A204.1 (cell line): Measurements from ENCODE around the gene SPTBN2.

Experiments
- FAIRE-seq: peaks from 2 replicates; lab custom pipeline; 2012; peaks lifted over from hg19 to GRCh38; lab: Jason Lieb, UNC

Gene SPTBN2

GRCh38 chr11:66701432-66702240 lies 27.4 kb downstream of the SPTBN2 start:
- no peak for FAIRE-seq

GRCh38 chr11:66700742-66701141 lies 28.3 kb downstream of the SPTBN2 start:
- FAIRE-seq, result no peak

DNA sequence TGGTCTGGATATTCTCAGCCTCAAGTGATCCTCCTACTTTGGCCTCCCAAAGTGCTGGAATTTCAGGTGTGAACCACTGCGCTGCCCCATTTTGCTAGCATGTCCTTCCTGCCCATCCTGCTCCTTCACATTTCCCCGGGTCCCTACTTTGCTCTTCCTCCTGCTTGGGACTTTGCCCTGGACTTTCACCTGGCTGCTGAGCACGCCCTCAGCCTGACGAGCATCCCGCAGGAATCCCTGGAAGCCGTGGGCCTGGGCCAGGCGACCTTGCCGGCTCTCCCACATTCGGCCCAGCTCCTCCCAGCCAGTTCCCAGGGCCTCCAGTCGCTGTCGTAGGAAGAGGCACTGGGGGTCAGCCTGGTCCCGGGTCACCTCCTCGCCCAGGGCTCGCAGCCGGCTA lies 28.7 kb downstream of the SPTBN2 start:
- no peak for FAIRE-seq

GRCh38 chr11:66698491-66698890 lies 30.5 kb downstream of the SPTBN2 start:
- FAIRE-seq, result no peak

- FAIRE-seq, result no peak
Observed at GRCh38 chr11:66697988-66698387, 31.0 kb downstream of the SPTBN2 start.

DNA sequence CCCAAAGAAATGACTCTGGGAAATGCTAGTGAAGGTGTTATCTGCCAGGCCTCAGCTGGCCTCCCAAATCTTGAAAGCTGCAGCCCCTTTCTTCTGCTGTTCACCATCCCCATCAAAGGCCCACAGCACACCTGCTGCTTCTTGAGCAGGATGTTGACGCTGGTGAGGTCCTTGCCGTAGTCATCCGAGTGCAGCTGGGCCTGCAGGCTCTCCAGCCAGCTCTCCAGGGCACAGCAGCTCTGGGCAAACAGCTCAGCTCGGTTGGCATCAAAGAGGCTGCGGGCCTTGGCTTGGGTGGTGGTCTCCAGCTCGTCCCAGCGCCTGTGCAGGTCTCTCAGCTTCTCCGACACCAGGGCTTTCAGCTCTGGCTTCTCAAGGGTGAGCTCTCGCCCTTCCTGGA lies 32.9 kb downstream of the SPTBN2 start:
- FAIRE-seq, result no peak

GRCh38 chr11:66694732-66695207 lies 34.2 kb downstream of the SPTBN2 start:
- FAIRE-seq, result peak; percentile 97

- no peak for FAIRE-seq
Observed at GRCh38 chr11:66694056-66694410, 35.0 kb downstream of the SPTBN2 start.

DNA sequence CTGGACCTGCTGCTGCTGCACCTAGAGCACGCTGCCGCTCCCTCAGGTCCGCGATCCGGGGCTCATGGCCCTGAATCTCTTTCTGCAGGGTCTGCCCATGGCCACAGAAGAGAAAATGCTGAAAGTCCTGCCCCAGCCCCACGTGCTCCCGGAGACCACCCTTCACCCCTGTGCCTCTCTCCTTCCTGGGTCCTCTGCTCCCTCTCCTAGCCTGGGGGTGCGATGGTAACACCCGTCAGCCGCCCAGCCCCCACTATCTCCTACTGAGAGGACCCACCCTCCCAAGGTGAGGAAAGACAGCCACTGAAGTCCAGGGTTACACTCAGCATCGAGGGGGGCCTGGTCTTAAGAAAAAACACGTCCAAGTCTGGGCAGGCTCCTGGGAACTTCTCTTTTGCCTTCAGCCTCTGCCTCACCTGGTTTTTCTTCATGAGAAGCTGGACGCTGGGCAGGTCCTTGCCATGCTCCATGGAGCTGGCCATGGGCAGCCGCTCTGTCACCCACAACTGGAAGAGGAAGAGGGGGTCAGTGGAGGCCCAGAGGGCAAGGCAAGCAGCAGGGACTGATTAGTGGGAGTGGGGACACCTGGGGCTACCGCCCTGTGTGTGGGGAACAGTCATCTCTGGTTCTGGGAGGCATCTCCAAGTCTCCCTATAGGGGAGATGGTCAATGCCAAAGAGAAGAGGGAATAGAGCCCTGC lies 35.5 kb downstream of the SPTBN2 start:
- no peak for FAIRE-seq

DNA sequence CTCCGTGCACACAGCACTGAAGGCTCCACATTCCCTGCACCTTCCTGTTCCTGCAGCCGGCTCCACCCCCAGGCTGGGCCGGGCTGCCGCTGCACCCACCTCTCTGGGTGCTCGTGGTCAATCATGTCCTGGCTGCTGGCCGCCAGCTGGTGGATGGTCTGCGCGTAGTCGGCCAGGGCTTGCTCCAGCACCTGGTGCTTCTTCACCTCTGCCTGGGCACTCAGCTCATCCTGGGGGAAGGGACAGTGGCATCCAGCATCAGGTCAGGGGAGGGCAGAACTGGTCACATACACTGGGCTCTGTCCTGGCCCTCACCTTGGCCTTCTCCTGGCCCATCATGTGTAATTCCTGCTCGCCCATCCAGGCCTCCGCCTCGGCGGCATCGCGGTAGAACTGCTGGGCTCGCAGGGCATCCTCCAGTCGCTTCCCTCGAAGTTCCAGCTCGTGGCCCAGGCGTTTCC lies 36.1 kb downstream of the SPTBN2 start:
- FAIRE-seq, result no peak

DNA sequence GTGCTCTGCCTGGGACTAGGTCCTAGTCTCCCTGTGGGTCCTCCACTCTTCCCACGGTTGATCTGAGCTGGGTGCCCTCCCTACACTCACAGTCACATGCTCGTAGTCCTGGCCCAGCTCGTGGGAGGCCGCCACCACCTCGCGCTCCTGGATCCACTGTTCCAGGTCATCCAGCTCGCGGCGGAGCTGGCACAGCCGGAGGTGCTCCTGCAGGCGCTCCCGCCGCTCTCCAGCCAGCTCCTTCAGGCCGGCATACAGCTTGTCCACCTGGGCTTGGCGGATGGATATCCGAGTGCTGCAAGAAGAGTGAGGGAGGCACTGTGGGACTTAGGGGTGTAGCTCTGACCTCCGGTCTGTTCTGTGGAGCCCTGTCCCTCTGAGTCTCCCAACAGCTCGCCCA lies 36.6 kb downstream of the SPTBN2 start:
- FAIRE-seq, result no peak

GRCh38 chr11:66691311-66691980 lies 37.6 kb downstream of the SPTBN2 start:
- no peak for FAIRE-seq

GRCh38 chr11:66689661-66690590 lies 39.1 kb downstream of the SPTBN2 start:
- no peak for FAIRE-seq

DNA sequence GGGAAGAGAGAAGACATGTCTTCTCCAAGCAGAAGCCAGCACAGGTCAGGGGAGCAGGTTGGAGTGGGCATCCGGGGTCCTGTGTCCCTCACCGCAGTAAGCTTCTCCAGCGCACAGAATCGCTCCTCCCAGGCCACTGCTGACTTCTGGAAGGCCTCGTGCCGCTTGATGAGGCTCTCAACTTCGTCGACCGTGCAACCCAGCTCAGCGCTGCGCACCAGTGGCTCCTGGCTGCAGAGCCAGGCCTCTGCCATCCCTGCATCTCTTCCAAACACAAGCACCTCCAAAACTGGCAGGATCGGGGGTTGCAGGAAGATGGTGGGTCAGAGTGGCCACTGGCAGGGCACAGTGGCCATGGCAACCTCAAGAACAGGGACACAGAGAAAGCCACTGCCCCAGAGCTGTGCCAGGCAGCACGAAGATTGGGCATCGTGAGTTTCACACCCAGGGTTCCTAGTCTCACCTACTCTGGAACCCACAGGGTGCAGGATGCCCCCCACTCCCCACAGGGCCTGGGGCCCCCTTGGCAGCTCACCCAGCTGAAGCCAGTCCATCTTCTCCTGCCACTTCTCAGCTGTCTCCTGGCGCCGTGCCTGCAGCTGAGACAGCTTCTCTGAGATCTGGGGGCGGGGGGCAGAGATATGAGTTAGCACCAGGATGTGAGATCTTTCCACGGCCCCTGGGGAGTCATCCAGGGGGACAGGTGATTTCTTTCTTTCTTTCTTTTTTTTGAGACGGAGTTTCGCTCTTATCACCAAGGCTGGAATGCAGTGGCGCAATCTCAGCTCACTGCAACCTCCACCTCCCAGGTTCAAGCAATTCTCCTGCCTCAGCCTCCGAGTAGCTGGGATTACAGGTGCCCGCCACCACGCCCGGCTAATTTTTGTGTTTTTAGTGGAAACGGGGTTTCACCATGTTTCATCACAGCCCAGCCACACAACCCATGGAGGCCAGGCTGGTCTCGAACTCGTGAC lies 40.2 kb downstream of the SPTBN2 start:
- no peak for FAIRE-seq

- no peak for FAIRE-seq
Observed at GRCh38 chr11:66687831-66688281, 41.2 kb downstream of the SPTBN2 start.

GRCh38 chr11:66686801-66687750 lies 41.9 kb downstream of the SPTBN2 start:
- FAIRE-seq, result no peak

DNA sequence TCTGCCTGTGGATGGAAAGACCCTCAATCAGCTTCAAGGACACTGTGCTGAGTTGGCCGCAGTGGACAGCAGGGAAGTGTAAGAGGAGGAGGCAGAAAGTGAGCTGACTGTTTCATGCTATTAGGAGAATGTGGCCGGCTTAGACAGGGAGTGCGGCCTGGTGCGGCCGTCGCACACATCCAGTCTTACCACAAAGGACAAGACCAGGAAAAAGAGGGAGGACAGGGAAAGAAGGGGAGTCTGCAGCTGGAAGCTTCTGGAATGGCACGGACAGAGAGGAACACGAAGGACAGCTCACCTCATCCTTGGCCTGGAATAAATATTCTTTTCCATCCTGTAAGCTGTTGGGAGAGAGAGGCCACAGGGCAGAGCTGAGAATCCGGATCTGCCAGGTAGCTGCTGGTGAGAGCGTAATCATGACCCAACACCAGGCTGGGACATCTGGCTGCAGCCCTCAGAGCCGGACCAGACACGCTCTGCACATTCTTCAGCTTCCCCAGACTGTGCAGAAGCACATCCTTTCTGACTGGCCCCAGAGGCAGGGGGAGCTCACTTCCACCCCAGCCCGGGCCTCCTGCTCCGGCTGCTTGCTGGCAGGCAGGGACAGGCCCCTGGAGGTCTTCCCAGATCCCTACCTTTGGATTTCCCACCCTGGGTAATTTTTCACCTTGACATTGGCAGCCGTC lies 42.8 kb downstream of the SPTBN2 start:
- FAIRE-seq, result no peak

- FAIRE-seq, result no peak
Observed at GRCh38 chr11:66685276-66686099, 43.5 kb downstream of the SPTBN2 start.
